GM12872 (cell line): Measurements from ENCODE around the gene ATP6V1F.

Source experiments
- TF ChIP-seq, protein P1 (sequence below): IDR thresholded peaks from 3 replicates; pipeline ENCODE4 v1.5.1; 2011; ENCODE audit warnings: low read depth, mild to moderate bottlenecking, low read length, moderate library complexity; ENCODE audit not compliant: insufficient read depth

The ATP6V1F gene

GRCh38 chr7:128855559-128855958 is 7.1 kb upstream of the ATP6V1F start:
- TF ChIP-seq, protein P1, sequence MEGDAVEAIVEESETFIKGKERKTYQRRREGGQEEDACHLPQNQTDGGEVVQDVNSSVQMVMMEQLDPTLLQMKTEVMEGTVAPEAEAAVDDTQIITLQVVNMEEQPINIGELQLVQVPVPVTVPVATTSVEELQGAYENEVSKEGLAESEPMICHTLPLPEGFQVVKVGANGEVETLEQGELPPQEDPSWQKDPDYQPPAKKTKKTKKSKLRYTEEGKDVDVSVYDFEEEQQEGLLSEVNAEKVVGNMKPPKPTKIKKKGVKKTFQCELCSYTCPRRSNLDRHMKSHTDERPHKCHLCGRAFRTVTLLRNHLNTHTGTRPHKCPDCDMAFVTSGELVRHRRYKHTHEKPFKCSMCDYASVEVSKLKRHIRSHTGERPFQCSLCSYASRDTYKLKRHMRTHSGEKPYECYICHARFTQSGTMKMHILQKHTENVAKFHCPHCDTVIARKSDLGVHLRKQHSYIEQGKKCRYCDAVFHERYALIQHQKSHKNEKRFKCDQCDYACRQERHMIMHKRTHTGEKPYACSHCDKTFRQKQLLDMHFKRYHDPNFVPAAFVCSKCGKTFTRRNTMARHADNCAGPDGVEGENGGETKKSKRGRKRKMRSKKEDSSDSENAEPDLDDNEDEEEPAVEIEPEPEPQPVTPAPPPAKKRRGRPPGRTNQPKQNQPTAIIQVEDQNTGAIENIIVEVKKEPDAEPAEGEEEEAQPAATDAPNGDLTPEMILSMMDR, result 0 out of 3 replicates have a peak, but pooled peaks have one; percentile 23

DNA sequence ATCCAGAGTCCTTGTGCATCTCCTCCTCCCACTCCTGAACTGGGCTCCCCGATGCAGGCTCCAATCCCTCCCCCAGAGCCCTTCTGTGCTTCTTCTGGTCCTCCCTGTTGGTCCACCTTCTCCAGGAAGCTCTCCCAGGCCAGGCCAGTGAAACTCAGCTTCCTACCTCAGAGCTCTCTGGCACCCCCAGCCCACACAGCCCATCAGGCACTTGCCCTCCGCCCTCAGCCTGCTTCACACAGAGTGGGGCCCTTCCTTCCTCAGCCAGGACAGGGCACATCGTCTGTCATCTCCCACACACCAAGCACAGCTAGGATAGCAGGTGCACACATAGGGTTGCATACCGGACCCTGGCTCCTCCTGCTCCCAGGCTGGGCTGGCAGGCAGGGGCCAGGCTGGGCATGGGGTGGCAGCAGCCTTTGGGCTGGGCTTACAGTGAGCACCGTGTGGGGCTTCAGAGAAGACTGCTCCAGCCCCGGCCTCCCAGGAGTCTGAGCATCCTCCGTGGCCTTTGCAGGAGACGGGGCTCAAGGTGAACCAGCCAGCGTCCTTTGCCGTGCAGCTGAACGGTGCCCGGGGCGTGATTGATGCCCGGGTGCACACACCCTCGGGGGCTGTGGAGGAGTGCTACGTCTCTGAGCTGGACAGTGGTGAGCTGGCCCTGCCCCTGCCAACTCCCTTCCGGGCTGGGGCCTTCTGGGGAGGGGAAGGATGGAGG is 6.5 kb upstream of the ATP6V1F start:
- TF ChIP-seq, protein P1, result no peak

DNA sequence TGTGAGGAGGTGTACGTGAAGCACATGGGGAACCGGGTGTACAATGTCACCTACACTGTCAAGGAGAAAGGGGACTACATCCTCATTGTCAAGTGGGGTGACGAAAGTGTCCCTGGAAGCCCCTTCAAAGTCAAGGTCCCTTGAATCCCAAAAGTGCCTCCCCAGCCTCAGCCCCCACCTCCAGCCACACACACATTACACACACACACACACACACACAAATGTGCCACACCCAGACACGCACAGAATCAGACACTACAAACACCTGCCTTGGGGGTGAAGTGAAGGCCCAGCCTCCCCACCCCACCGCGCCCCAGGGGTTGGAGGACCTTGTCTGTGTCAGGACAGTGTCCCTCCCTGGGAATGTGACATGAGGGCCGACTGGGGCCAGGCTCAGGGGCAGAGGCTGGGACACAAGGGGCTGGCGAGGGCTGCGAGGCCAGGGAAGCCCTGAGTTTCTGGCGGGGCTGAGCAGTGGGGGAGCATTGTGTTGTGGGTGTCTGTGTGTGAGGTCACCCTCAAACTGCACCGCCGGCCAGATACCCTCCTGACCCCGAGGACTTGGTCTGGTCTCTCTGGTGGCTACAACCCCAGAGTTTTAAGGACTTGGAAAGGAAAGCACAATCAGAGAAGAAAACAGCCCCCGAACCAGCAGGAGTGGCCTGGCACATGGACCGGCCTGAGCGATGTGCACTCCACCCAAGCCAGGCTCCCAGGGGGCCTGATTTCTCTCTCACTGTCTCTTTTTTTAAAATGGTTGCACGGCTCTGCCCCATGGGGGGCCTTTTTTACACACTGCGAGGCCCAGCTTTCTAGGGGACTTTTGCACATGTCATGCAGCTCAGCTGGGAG is 4.0 kb upstream of the ATP6V1F start:
- TF ChIP-seq, protein P1, result no peak

GRCh38 chr7:128859232-128860157 is 3.2 kb upstream of the ATP6V1F start:
- TF ChIP-seq, protein P1, result no peak

GRCh38 chr7:128860158-128861073 is 2.2 kb upstream of the ATP6V1F start:
- TF ChIP-seq, protein P1, result 0 out of 3 replicates have a peak, but pooled peaks have one; percentile 28

DNA sequence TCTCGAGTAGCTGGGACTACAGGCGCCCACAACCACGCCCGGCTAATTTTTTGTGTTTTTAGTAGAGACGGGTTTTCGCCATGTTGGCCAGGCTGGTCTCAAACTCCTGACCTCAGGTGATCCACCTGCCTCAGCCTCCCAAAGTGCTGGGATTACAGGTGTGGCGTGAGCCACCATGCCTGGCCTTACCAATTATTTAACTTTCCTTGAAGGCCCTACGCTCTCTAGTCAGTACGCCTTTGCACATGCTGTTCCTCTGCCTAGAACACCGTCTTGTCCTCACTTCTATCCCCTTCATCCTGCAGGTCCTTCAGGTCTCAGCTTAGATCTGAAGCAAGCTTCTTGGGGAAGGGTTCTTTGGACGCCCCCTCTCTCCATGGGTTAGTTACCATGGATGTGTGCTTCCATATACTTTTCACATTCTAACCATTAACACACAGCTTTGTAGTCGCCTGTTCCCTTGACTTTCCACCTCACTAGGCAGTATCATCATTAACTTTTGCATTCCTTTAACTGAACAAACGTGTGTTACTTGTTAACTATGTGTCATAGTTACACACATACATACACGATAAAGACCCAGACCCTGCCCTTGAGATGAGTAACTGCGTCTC is 592 bp upstream of the ATP6V1F start:
- TF ChIP-seq, protein P1, result no peak
